K562 treated with DMSO at 1 percent for 24 hours (cell line): ENCODE results near the gene LPIN3. TPM values are rescaled to one million over a fixed set of nuclear protein-coding genes. Genes with fewer than 3 reads are reported as not detected.

Experiments
- total RNA-seq: library from RNA; unstranded; fragments of 300-600 nt; gene quantifications from 2 replicates; pipeline ENCODE4 v1.2.3, GENCODE V29; 2022; ENCODE audit warnings: low read depth; ENCODE audit not compliant: insufficient read depth

The LPIN3 gene, protein sequence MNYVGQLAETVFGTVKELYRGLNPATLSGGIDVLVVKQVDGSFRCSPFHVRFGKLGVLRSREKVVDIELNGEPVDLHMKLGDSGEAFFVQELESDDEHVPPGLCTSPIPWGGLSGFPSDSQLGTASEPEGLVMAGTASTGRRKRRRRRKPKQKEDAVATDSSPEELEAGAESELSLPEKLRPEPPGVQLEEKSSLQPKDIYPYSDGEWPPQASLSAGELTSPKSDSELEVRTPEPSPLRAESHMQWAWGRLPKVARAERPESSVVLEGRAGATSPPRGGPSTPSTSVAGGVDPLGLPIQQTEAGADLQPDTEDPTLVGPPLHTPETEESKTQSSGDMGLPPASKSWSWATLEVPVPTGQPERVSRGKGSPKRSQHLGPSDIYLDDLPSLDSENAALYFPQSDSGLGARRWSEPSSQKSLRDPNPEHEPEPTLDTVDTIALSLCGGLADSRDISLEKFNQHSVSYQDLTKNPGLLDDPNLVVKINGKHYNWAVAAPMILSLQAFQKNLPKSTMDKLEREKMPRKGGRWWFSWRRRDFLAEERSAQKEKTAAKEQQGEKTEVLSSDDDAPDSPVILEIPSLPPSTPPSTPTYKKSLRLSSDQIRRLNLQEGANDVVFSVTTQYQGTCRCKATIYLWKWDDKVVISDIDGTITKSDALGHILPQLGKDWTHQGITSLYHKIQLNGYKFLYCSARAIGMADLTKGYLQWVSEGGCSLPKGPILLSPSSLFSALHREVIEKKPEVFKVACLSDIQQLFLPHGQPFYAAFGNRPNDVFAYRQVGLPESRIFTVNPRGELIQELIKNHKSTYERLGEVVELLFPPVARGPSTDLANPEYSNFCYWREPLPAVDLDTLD
- total RNA-seq = 7.9 and 12.9 TPM in 2 replicates

DNA sequence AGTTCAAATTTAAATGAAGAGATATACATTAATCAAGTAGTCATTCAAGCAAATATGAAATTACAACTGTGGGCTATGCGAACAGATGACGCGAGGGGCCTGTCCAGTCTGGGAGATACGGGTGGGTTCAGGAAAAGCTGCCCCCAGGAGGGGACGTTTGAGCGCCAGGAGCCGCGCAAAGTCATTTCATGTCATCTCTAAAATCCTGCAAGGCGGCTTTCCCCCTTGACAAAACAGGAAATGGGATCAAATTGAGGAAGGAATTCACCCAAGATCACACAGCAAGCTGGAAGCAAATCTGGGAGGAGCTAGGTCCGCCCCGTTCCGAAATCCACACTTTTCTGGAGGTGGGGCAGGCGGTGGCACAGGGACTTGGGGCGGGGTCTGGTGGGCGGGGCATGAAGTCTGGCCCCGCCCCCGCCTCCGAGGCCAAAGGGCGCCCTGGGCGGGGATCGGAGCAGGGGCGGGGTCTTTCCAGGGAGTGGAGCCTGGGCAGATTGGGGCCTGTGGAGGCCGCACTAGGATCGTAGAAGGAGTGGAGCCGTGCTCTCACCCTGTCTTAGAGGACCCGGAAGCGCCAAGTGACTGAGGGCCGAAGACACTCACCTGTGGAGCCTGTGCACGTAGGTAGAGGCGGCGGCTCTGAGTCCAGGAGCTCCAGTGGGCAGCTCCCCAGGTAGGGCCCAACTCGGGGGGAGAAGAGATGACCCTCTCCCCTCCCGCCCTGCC, at the start of gene LPIN3:
TSS of gene LPIN3 (plus strand) at position 495 of the 729 bp plus-strand sequence. CDS start 4,983 bp downstream, outside the sequence.

DNA sequence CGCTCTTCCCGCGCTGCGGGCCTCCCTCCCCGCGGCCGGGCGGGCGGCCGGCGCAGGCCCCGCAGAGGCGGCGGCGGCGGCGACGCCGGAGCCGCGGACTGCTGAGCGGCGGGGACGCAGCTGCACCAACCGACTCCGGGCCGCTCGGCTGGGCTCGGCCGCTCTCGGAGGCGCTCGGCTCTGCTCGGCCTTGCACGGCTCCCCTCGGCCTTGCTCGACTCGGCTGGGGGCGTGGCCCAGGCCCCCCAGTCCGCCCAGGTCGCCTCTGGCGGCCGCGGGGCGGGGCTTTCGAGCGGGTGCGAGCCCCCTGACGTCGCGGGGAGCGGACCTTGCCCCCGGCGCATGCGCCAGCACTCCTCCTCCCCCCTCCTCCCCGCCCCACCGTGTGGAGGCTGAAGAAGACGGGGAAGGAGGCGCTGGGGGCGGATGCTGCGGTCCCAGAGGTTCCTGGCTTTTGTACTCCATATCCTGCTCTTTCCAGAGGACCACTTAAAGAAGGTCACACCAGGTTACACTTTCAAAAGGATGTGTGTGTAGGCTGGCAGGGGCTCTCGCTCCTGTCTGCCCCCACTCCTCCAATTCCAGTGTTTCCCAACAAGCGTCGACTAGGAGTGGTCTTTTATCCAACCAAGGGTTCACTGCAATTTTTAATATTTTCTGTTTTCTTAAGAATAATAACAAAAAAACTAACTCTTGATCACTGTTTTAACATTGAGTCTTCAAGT, 22.9 kb upstream of the LPIN3 start, which contains the start of gene ZHX3:
TSS of gene ZHX3 (minus strand) at position 186 of the 725 bp plus-strand sequence. CDS start 112,815 bp downstream, outside the sequence.

DNA sequence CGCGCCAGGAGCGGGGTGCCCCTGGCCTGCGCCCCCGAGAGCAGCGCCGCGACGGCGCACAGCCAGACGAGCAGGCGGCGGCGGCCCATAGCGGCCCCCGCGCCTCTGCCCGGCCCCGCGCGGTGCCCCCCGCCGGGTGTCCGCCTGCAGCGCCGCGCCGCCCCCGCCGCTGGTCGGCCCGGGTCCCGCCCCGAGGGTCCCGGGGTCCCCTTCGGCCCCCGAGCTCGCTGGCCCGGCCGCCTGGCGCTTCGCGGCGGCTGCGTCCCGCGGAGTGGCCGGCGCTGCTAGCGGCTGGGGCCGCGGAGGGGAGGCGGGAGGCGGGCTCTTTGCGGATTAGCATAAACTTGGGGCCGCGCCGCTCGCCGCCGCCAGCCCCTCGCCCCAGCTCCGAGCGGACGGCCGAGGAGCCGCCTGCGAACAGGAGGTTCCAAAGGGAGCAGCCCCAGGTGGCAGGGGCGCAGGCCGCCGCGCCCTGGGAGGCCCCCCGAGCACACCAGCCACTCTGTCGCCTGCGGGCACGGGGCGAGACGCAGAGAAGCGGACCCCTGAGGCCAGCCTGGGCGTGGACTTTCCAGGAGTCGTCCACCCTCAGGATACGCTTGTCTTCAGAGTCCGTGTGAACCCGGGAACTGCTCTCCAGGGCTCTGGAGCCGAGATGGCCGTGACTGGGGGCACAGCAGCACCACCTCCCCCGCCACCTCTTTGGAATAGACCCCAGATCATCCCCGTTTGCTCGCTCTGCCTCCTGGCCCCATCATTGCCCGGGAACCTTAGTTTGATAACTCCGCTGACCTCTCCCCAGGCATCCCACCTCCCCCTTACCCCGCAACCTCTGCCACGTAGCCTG, 26.1 kb downstream of the LPIN3 start, which contains the start of gene EMILIN3:
TSS of gene EMILIN3 (minus strand) at position 273 of the 847 bp plus-strand sequence. CDS start at position 89, 184 bp downstream.

Other genes starting within 250 kb of the LPIN3 start
- gene PLCG1, start 203.3 kb upstream of the LPIN3 start, total RNA-seq = 48.4 and 49.7 TPM in 2 replicates
- 5.6 and 7.1 TPM in 2 replicates for gene ZHX3, start 23.1 kb upstream of the LPIN3 start, total RNA-seq
- gene EMILIN3, start 26.0 kb downstream of the LPIN3 start, total RNA-seq = not detected in 2 replicates